T-helper 17 cell (primary cell): ENCODE data around the gene TUBGCP3. TPM values are rescaled to one million over a fixed set of nuclear protein-coding genes. Genes with fewer than 3 reads are reported as not detected.

ENCODE experiments used
- ATAC-seq: fragments of 150-1000 bp; cut with Tn5 transposase; 2 replicates; pipeline ENCODE4 v1.10.0; 2021; ENCODE audit warnings: mild to moderate bottlenecking, moderate library complexity
- DNase-seq, 3 donors: peaks; one replicate each; pipeline versions ENCODE4 v3.0.0 to v3.0.0-alpha.2; 2020 to 2021
- H3K9me3 ChIP-seq: one replicate; pipeline ENCODE4 v1.7.0; 2013; ENCODE audit warnings: low read length, mild to moderate bottlenecking; ENCODE audit not compliant: control insufficient read depth, poor library complexity, severe bottlenecking
- H3K27ac Mint-ChIP-seq: one replicate; pipeline ENCODE4 v1.8.0; 2022; ENCODE audit warnings: mild to moderate bottlenecking, moderate library complexity, mixed read lengths
- H3K27me3 Mint-ChIP-seq: one replicate; pipeline ENCODE4 v1.8.0; 2022; ENCODE audit warnings: mixed read lengths
- H3K36me3 Mint-ChIP-seq: one replicate; pipeline ENCODE4 v1.8.0; 2022; ENCODE audit warnings: low read depth, mixed read lengths
- H3K4me1 Mint-ChIP-seq: one replicate; pipeline ENCODE4 v1.8.0; 2022; ENCODE audit warnings: mild to moderate bottlenecking, mixed read lengths
- H3K4me3 Mint-ChIP-seq: one replicate; pipeline ENCODE4 v1.8.0; 2022; ENCODE audit warnings: mild to moderate bottlenecking, moderate library complexity, mixed read lengths
- total RNA-seq, 4 donors: library from RNA in 2 of 4; stranded (reverse) in 2 of 4; gene quantifications; one replicate each; pipeline ENCODE4 v1.2.3 and lab custom pipeline; 2022 to 2026

TUBGCP3 gene
- total RNA-seq, 2 donors from 2014 or later, result 34.5 to 35.3 TPM

DNA sequence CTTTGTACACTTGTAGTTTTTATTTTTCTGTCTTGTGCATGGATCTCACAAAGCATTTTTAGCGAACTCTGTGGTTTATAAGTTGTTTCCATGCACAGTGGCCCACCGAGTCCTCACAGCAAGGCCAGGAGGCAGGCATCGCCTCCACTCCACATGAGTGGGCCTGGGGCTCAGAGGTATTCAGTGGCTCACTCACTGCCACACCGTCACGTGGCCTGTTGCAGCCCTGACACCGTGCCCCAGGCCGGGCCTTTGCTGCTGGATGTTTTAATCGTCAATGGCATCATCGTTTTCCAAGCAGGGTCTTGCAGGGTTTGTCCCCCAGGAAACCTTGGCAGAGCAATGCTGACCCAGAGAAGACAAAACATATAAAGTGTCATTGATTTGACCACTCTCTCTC lies 152.0 kb downstream of the TUBGCP3 start:
- Mint-ChIP-seq H3K27me3 (peaks cover 24% of the 10 kb centered on the region), H3K27ac (no peak overlapping the region), H3K4me1 (no peaks in the 10 kb centered on the region), H3K4me3 (no peak overlapping the region), H3K36me3 (no peaks in the 10 kb centered on the region)
- ATAC-seq, result no peak
- no peaks in the 10 kb centered on the region for H3K9me3 ChIP-seq
- DNase-seq, result no peak

Other genes with a start within 250 kb of the TUBGCP3 start
- not detected for gene SPACA7, start 211.8 kb downstream of the TUBGCP3 start, total RNA-seq
- gene ATP11A, start 101.9 kb upstream of the TUBGCP3 start, total RNA-seq, result 10 to 100 TPM; 56.8 to 79.5 TPM